Mesenchymal stem cell (in vitro differentiated cells and primary cell): ENCODE measurements around the gene PKIB.

Experiments used
- DNase-seq: peaks from one replicate; pipeline ENCODE4 v3.0.0-alpha.2; 2013
- H2AFZ ChIP-seq: one replicate; pipeline ENCODE4 v1.6.1; 2013; ENCODE audit warnings: low read depth, mild to moderate bottlenecking, control low read depth, inconsistent platforms, low read length, moderate library complexity
- H2AK5ac ChIP-seq: 2 replicates; pipeline ENCODE4 v1.6.1; 2013; ENCODE audit warnings: low read length, moderate library complexity, mild to moderate bottlenecking, inconsistent platforms; ENCODE audit not compliant: severe bottlenecking
- H2BK120ac ChIP-seq: one replicate; pipeline ENCODE4 v1.6.1; 2013; ENCODE audit warnings: low read depth, mild to moderate bottlenecking, inconsistent platforms, low read length, moderate library complexity
- H2BK12ac ChIP-seq, 2 experiments: one replicate each; pipeline ENCODE4 v1.6.1; 2013; ENCODE audit warnings: inconsistent platforms in 2 of 2, low read length in 2 of 2, mild to moderate bottlenecking in 2 of 2, moderate library complexity in 2 of 2, control low read depth in 1 of 2
- H2BK15ac ChIP-seq: one replicate; pipeline ENCODE4 v1.6.1; 2013; ENCODE audit warnings: mild to moderate bottlenecking, low read depth, inconsistent platforms; ENCODE audit not compliant: poor library complexity, severe bottlenecking
- H2BK5ac ChIP-seq: 2 replicates; pipeline ENCODE4 v1.6.1; 2013; ENCODE audit warnings: low read depth, mild to moderate bottlenecking, low read length, control low read depth, inconsistent platforms; ENCODE audit not compliant: poor library complexity, severe bottlenecking
- H3K14ac ChIP-seq, 2 experiments: one replicate each; pipeline ENCODE4 v1.6.1; 2013; ENCODE audit warnings: inconsistent platforms in 2 of 2, low read length in 2 of 2, control low read depth in 1 of 2, mild to moderate bottlenecking in 1 of 2, moderate library complexity in 1 of 2
- H3K18ac ChIP-seq, 2 experiments: one replicate each; pipeline ENCODE4 v1.6.1; 2013; ENCODE audit warnings: inconsistent platforms in 2 of 2, low read length in 2 of 2, control low read depth in 1 of 2, low read depth in 1 of 2, mild to moderate bottlenecking in 1 of 2
- H3K23ac ChIP-seq, 2 experiments: one replicate each; pipeline ENCODE4 v1.6.1; 2013; ENCODE audit warnings: inconsistent platforms in 2 of 2, low read length in 2 of 2, mild to moderate bottlenecking in 2 of 2, moderate library complexity in 2 of 2, control low read depth in 1 of 2
- H3K27ac ChIP-seq: 2 replicates; pipeline ENCODE4 v1.5.1; 2013; ENCODE audit warnings: mild to moderate bottlenecking, moderate library complexity, low read length, control low read depth, inconsistent platforms; ENCODE audit not compliant: poor library complexity, severe bottlenecking
- H3K27me3 ChIP-seq, 2 experiments: 2 replicates each; pipeline versions ENCODE4 v1.6.1 to v1.7.0; 2013; ENCODE audit warnings: low read length in 2 of 2, mild to moderate bottlenecking in 2 of 2, moderate library complexity in 2 of 2, control low read depth in 1 of 2, inconsistent platforms in 1 of 2; ENCODE audit not compliant: control insufficient read depth in 1 of 2, insufficient read depth in 1 of 2
- H3K36me3 ChIP-seq, 2 experiments: 2 replicates each; pipeline versions ENCODE4 v1.6.1 to v1.7.0; 2013; ENCODE audit warnings: low read length in 2 of 2, control low read depth in 1 of 2, inconsistent platforms in 1 of 2, low read depth in 1 of 2, mild to moderate bottlenecking in 1 of 2; ENCODE audit not compliant: insufficient read depth in 2 of 2, control insufficient read depth in 1 of 2
- H3K4ac ChIP-seq, 2 experiments: one replicate each; pipeline ENCODE4 v1.6.1; 2013; ENCODE audit warnings: inconsistent platforms in 2 of 2, low read length in 2 of 2, mild to moderate bottlenecking in 2 of 2, moderate library complexity in 2 of 2, control low read depth in 1 of 2, low read depth in 1 of 2
- H3K4me1 ChIP-seq: 2 replicates; pipeline ENCODE4 v1.6.1; 2013; ENCODE audit warnings: low read depth, low read length, control low read depth; ENCODE audit not compliant: control insufficient read depth, insufficient read depth
- H3K4me2 ChIP-seq: 2 replicates; pipeline ENCODE4 v1.6.1; 2013; ENCODE audit warnings: low read length, mild to moderate bottlenecking, inconsistent platforms; ENCODE audit not compliant: poor library complexity, severe bottlenecking
- H3K4me3 ChIP-seq, 2 experiments: 2 replicates each; pipeline versions ENCODE4 v1.5.1 to v1.7.0; 2013; ENCODE audit warnings: low read length in 2 of 2, mild to moderate bottlenecking in 2 of 2, control low read depth in 1 of 2, low read depth in 1 of 2; ENCODE audit not compliant: insufficient read depth in 1 of 2
- H3K79me1 ChIP-seq: replicated peaks from 2 replicates; pipeline ENCODE4 v1.6.1; 2013; ENCODE audit warnings: mild to moderate bottlenecking, control low read depth, low read length, inconsistent platforms; ENCODE audit not compliant: poor library complexity, severe bottlenecking
- H3K9ac ChIP-seq: 2 replicates; pipeline ENCODE4 v1.7.0; 2013; ENCODE audit warnings: mild to moderate bottlenecking, low read length, moderate library complexity
- H3K9me3 ChIP-seq: 2 replicates; pipeline ENCODE4 v1.7.0; 2013; ENCODE audit warnings: mild to moderate bottlenecking, low read length; ENCODE audit not compliant: control insufficient read depth
- H4K8ac ChIP-seq: one replicate; pipeline ENCODE4 v1.6.1; 2013; ENCODE audit warnings: inconsistent platforms, mild to moderate bottlenecking, low read length, moderate library complexity
- H4K91ac ChIP-seq: one replicate; pipeline ENCODE4 v1.6.1; 2013; ENCODE audit warnings: mild to moderate bottlenecking, low read length, inconsistent platforms
- WGBS: methylation state at CpG from one replicate; pipeline ENCODE4 v1.1.7; 2013; ENCODE audit warnings: mixed read lengths; 5-methylcytosine and 5-hydroxymethylcytosine counted together

The PKIB gene

DNA sequence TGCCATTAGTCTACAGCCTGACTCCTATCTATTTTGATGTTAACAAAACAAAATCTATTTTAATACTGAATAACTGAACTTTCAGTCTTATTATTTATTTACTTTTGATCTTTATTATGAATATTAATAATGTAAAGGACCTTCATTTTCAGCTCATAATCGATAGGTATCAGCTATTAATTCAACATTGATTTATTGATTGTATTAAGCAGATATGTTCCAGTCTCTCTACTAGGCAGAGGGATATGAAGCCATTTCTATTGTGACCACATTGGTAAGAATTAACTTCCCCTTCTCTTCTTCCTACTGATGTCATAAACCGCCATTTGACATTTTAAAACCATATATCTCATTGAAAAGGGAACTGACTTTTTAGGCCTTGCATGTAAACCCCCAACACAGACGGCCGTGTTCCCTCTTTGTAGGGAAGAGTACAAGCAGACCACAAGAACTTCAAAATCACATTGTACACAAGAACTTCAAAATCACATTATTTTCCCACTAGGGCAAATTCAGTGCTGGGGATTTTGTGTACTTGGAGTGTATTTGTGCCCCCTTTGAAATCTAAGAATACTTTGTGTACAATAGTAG, 99.8 kb downstream of the PKIB start:
- Histone ChIP-seq H3K79me1 (peaks cover 9% of the 10 kb centered on the region), H3K4me1 (peaks cover 3% of the 10 kb centered on the region), H2BK12ac (no peak overlapping the region), H2AK5ac (no peak overlapping the region), H3K14ac (no peak overlapping the region), H4K91ac (no peak overlapping the region), H3K4me2 (no peak overlapping the region), H3K27ac (no peak overlapping the region), H3K4ac (no peak overlapping the region), H2BK5ac (no peak overlapping the region), H3K36me3 (peaks cover 0 to 3% of the 10 kb centered on the region in 2 experiments), H3K23ac (no peak overlapping the region), H3K9ac (no peak overlapping the region), H2BK120ac (no peak overlapping the region), H2BK15ac (no peak overlapping the region), H3K4me3 (no peak overlapping the region), H4K8ac (no peak overlapping the region), H3K18ac (no peak overlapping the region), H3K27me3 (no peaks in the 10 kb centered on the region), H3K9me3 (no peaks in the 10 kb centered on the region), H2AFZ (no peak overlapping the region)
- WGBS = 52% methylated on average over 3 of the region's 4 CpGs
- DNase-seq = no peak

DNA sequence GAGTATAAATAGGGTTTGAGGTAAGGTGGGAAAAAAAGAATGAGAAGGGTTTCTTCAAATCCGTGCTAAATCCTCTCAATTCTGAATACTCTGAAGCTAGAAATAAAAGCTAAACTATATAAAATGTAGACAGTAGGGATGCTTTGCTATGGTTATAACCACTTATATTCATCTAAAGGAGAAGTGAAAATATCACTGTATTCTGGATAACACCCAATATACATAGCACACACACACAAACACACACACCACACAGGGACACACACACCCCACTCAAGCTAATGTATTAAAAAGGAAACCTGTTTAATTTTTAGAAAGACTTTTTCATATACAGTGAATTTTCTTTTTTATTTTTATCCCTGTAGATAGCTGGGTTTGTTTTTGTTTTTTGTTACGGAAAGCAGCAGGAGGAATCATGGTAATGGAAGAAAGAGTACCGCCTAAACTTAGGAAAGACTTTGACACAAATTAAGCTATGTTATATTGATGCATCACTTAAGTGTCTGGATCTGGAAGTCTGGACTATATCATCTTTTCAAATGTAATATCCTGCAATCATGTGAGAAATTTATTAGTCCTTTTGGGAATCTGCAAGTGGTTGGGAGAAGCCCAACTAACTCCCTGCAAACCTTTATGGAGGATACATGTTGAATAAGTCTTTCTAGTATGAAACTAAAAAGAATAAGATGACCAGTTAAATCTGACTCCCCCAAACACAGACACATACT, 100.9 kb downstream of the PKIB start:
- H3K4me1 ChIP-seq = peaks cover 3% of the 10 kb centered on the region
- H3K4ac ChIP-seq = no peak overlapping the region
- H2BK12ac ChIP-seq = no peak overlapping the region
- no peak overlapping the region for H3K4me2 ChIP-seq
- no peaks in the 10 kb centered on the region for H3K27me3 ChIP-seq
- peaks cover 10% of the 10 kb centered on the region for H3K79me1 ChIP-seq
- no peak overlapping the region for H2BK15ac ChIP-seq
- no peak overlapping the region for H2AK5ac ChIP-seq
- H3K9me3 ChIP-seq = no peaks in the 10 kb centered on the region
- H3K23ac ChIP-seq = no peak overlapping the region
- no peak overlapping the region for H4K91ac ChIP-seq
- H3K14ac ChIP-seq = no peak overlapping the region
- DNase-seq = peak; percentile 46
- no peak overlapping the region for H4K8ac ChIP-seq
- H3K4me3 ChIP-seq = no peak overlapping the region
- H2BK5ac ChIP-seq = no peak overlapping the region
- H3K27ac ChIP-seq = no peak overlapping the region
- no peak overlapping the region for H2AFZ ChIP-seq
- whole genome bisulfite sequencing = 36% methylated on average over 2 of the region's 3 CpGs
- H3K9ac ChIP-seq = no peak overlapping the region
- H3K18ac ChIP-seq = no peak overlapping the region
- H2BK120ac ChIP-seq = no peak overlapping the region
- peaks cover 0 to 3% of the 10 kb centered on the region in 2 experiments for H3K36me3 ChIP-seq

DNA sequence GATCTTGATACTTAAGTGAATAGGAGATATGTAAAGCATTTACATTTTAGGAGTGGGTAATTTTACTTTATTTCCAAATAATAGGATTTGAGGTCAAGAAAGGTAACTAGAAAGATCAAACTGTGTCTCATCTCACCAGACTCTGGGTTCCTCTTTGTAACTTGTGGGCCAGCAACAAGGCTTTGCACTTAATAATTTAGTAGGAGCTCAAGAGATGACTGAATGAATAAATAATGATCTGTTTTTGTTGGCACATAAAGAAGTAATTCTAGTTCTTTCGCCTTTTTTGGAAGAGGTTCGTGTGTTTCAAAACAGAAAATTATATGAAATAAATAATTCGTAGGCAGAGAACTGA, 101.9 kb downstream of the PKIB start:
- DNase-seq = no peak
- Histone ChIP-seq H3K14ac (no peak overlapping the region), H3K27ac (peak overlapping the region; percentile 50), H3K9me3 (no peaks in the 10 kb centered on the region), H3K4me1 (peaks cover 3% of the 10 kb centered on the region), H3K27me3 (no peaks in the 10 kb centered on the region), H3K79me1 (peaks cover 10% of the 10 kb centered on the region), H2BK120ac (no peak overlapping the region), H2AK5ac (no peak overlapping the region), H3K4me2 (no peak overlapping the region), H4K91ac (no peak overlapping the region), H2BK12ac (no peak overlapping the region), H3K23ac (no peak overlapping the region), H3K4me3 (no peak overlapping the region), H3K18ac (no peak overlapping the region), H2BK15ac (no peak overlapping the region), H4K8ac (no peak overlapping the region), H3K4ac (no peak overlapping the region), H2AFZ (no peak overlapping the region), H3K36me3 (peaks cover 0 to 3% of the 10 kb centered on the region in 2 experiments), H2BK5ac (no peak overlapping the region), H3K9ac (no peak overlapping the region)
- WGBS = 41% methylated on average over 3 of the region's 3 CpGs

DNA sequence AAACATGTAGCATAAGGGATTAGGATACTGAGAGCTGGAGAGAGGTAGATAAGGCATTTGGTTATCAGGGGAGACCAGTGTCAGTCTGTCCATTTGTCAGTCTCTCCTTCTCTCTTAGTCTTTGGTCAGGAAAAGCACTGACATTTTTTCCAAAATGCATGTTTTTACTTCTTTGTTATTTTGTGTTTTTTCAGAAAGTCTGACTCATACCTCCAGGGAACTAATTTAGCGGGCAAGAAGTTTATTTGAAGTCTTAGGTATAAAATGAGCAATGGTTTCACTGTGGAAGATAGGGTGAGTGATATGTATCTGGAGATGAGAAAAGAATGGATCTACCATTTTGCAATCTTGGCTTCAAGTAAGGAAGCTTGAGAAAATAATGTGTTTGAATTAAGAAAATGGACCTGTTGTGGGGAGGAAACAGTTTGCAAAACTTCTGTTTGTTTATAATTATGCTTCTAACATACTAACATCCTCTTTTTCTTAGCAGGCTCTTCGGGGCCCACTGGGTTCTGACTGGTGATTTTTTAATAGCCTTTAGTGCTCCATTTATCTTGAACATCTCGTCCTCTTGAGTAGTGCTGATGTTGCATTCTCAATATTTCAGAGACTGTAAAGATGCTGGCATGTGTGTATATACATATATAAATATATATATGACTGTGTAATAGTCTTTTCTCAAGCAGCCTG, 102.4 kb downstream of the PKIB start:
- peak overlapping the region; percentile 64 for H3K27ac ChIP-seq
- DNase-seq = peak; percentile 57
- no peak overlapping the region for H3K18ac ChIP-seq
- H3K9me3 ChIP-seq = no peaks in the 10 kb centered on the region
- H2AFZ ChIP-seq = no peak overlapping the region
- H2AK5ac ChIP-seq = no peak overlapping the region
- H2BK12ac ChIP-seq = no peak overlapping the region
- no peak overlapping the region for H3K23ac ChIP-seq
- H3K36me3 ChIP-seq = peaks cover 0 to 3% of the 10 kb centered on the region in 2 experiments
- H4K91ac ChIP-seq = no peak overlapping the region
- 0% methylated on average over 2 of the region's 3 CpGs for WGBS
- peaks cover 6% of the 10 kb centered on the region for H3K4me1 ChIP-seq
- no peak overlapping the region for H2BK5ac ChIP-seq
- no peak overlapping the region for H4K8ac ChIP-seq
- no peak overlapping the region for H3K4me3 ChIP-seq
- no peak overlapping the region for H2BK15ac ChIP-seq
- no peak overlapping the region for H3K14ac ChIP-seq
- no peak overlapping the region for H3K4me2 ChIP-seq
- no peaks in the 10 kb centered on the region for H3K27me3 ChIP-seq
- H3K9ac ChIP-seq = no peak overlapping the region
- peaks cover 11% of the 10 kb centered on the region for H3K79me1 ChIP-seq
- no peak overlapping the region for H2BK120ac ChIP-seq
- H3K4ac ChIP-seq = no peak overlapping the region
